Ureter (tissue), 1 donor: ENCODE measurements around the gene TRDMT1. TPM values are rescaled to one million over a fixed set of nuclear protein-coding genes. Genes with fewer than 3 reads are reported as not detected.
"Not testable (repeated sequence)": the region's sequence is repeated elsewhere in the genome, so short reads cannot be mapped to it uniquely, and the experiment has no call there.

Source experiments
- DNase-seq: peaks from one replicate; pipeline ENCODE4 v3.0.0-alpha.2; 2020; ENCODE audit warnings: low spot score
- total RNA-seq: library from RNA; stranded (reverse); gene quantifications from one replicate; pipeline ENCODE4 v1.2.4, GENCODE V29; 2023
- donor health status: DM: yes; HTN: yes; CAD: no.

Gene TRDMT1
- total RNA-seq, 1 donor from 2014 or later = 12.9 TPM

- DNase-seq = no peak
Observed at GRCh38 chr10:17129741-17130140, 71.7 kb downstream of the TRDMT1 start, which contains the start of gene CUBN. Gene CUBN, minus strand, starts transcription at chr10:17129811. Its CDS starts 46 bp downstream, at chr10:17129765.

GRCh38 chr10:17128261-17128660 is 73.2 kb downstream of the TRDMT1 start:
- no peak for DNase-seq

GRCh38 chr10:17126327-17126726 is 75.1 kb downstream of the TRDMT1 start:
- no peak for DNase-seq

- no peak for DNase-seq
Observed at GRCh38 chr10:17125206-17125893, 76.1 kb downstream of the TRDMT1 start.

GRCh38 chr10:17123961-17124360 is 77.5 kb downstream of the TRDMT1 start:
- no peak for DNase-seq

GRCh38 chr10:17122726-17123661 is 78.5 kb downstream of the TRDMT1 start:
- DNase-seq = no peak

GRCh38 chr10:17122052-17122451 is 79.4 kb downstream of the TRDMT1 start:
- DNase-seq = no peak

GRCh38 chr10:17120694-17121093 is 80.8 kb downstream of the TRDMT1 start:
- DNase-seq = no peak

- no peak for DNase-seq
Observed at GRCh38 chr10:17119845-17120244, 81.6 kb downstream of the TRDMT1 start.

GRCh38 chr10:17116193-17116592 is 85.3 kb downstream of the TRDMT1 start:
- DNase-seq = no peak

GRCh38 chr10:17115683-17116082 is 85.8 kb downstream of the TRDMT1 start:
- DNase-seq = no peak

- not testable (repeated sequence) for DNase-seq
Observed at GRCh38 chr10:17114878-17115444, 86.5 kb downstream of the TRDMT1 start.

- DNase-seq = no peak
Observed at GRCh38 chr10:17113889-17114540, 87.5 kb downstream of the TRDMT1 start.

GRCh38 chr10:17113346-17113745 is 88.1 kb downstream of the TRDMT1 start:
- DNase-seq = no peak

GRCh38 chr10:17112566-17112965 is 88.9 kb downstream of the TRDMT1 start:
- DNase-seq = no peak

GRCh38 chr10:17109475-17110207 is 91.8 kb downstream of the TRDMT1 start:
- no peak for DNase-seq

GRCh38 chr10:17109046-17109445 is 92.4 kb downstream of the TRDMT1 start:
- DNase-seq = no peak

GRCh38 chr10:17106991-17107390 is 94.5 kb downstream of the TRDMT1 start:
- DNase-seq = no peak

- DNase-seq = no peak
Observed at GRCh38 chr10:17101910-17102266, 99.6 kb downstream of the TRDMT1 start.

GRCh38 chr10:17101257-17101909 is 100.1 kb downstream of the TRDMT1 start:
- DNase-seq = no peak

GRCh38 chr10:17100586-17100985 is 100.9 kb downstream of the TRDMT1 start:
- DNase-seq = no peak
